SK-N-SH treated with all-trans-retinoic acid at 6 μM for 48 hours (cell line): ENCODE results near the gene PAIP2.

Source experiments
- ATAC-seq: fragments of 200-7000 bp; cut with Tn5 transposase; 3 replicates; pipeline ENCODE4 v1.9.1; 2020; ENCODE audit warnings: mild to moderate bottlenecking, moderate library complexity
- ARNTL ChIP-seq: fragments of 450-650 bp; formaldehyde crosslinking; IDR thresholded peaks from 2 replicates; pipeline ENCODE4 v1.5.0; 2020; ENCODE audit warnings: low read depth, mild to moderate bottlenecking, moderate library complexity, borderline replicate concordance
- BACH2 ChIP-seq: fragments of 250-450 bp; sonication (Bioruptor Pico); IDR thresholded peaks from 2 replicates; pipeline ENCODE4 v1.9.0; 2021; ENCODE audit warnings: mild to moderate bottlenecking, borderline replicate concordance
- CSDC2 ChIP-seq: fragments of 250-450 bp; sonication (Bioruptor Pico); IDR thresholded peaks from 2 replicates; pipeline ENCODE4 v1.5.0; 2020; ENCODE audit warnings: mild to moderate bottlenecking, moderate library complexity
- ESRRG ChIP-seq: fragments of 250-450 bp; sonication (Bioruptor Pico); IDR thresholded peaks from 2 replicates; pipeline ENCODE4 v1.6.1; 2021; ENCODE audit warnings: mild to moderate bottlenecking
- ISL1 ChIP-seq: fragments of 250-450 bp; sonication (Bioruptor Pico); IDR thresholded peaks from 2 replicates; pipeline ENCODE4 v2.1.2; 2022; ENCODE audit warnings: mild to moderate bottlenecking, moderate library complexity
- OSR1 ChIP-seq: fragments of 250-450 bp; sonication (Bioruptor Pico); IDR thresholded peaks from 2 replicates; pipeline ENCODE4 v1.8.0; 2022; ENCODE audit warnings: moderate library complexity, mild to moderate bottlenecking, inconsistent platforms
- PPARA ChIP-seq: fragments of 250-450 bp; sonication (Bioruptor Pico); IDR thresholded peaks from 2 replicates; pipeline ENCODE4 v1.5.0; 2020; ENCODE audit warnings: mild to moderate bottlenecking, borderline replicate concordance
- RARB ChIP-seq: fragments of 250-450 bp; sonication (Bioruptor Pico); IDR thresholded peaks from 2 replicates; pipeline ENCODE4 v1.8.0; 2021; ENCODE audit warnings: mild to moderate bottlenecking, moderate library complexity
- SNAI2 ChIP-seq: fragments of 250-450 bp; sonication (Bioruptor Pico); IDR thresholded peaks from 2 replicates; pipeline ENCODE4 v1.5.0; 2020; ENCODE audit warnings: mild to moderate bottlenecking, moderate library complexity
- TCF4 ChIP-seq: fragments of 250-450 bp; sonication (Bioruptor Pico); IDR thresholded peaks from 2 replicates; pipeline ENCODE4 v1.8.0; 2021; ENCODE audit warnings: mild to moderate bottlenecking, moderate library complexity, borderline replicate concordance
- TOX ChIP-seq: fragments of 250-450 bp; sonication (Bioruptor Pico); IDR thresholded peaks from 2 replicates; pipeline ENCODE4 v1.8.0; 2021; ENCODE audit warnings: mild to moderate bottlenecking, moderate library complexity, borderline replicate concordance
- ZC3H10 ChIP-seq: fragments of 250-450 bp; sonication (Bioruptor Pico); IDR thresholded peaks from 2 replicates; pipeline ENCODE4 v1.5.1; 2021; ENCODE audit warnings: mild to moderate bottlenecking, moderate library complexity
- ZFP3 ChIP-seq: fragments of 250-450 bp; sonication (Bioruptor Pico); IDR thresholded peaks from 2 replicates; pipeline ENCODE4 v1.5.0; 2020; ENCODE audit warnings: mild to moderate bottlenecking, moderate library complexity
- ZNF70 ChIP-seq: fragments of 450-650 bp; formaldehyde crosslinking; IDR thresholded peaks from 2 replicates; pipeline ENCODE4 v1.5.0; 2020; ENCODE audit warnings: mild to moderate bottlenecking, moderate library complexity
- TF ChIP-seq, protein P1 (sequence below): fragments of 250-450 bp; sonication (Bioruptor Pico); IDR thresholded peaks from 2 replicates; pipeline ENCODE4 v1.8.0; 2021; ENCODE audit warnings: low read depth, mild to moderate bottlenecking, moderate library complexity, borderline replicate concordance
- TF ChIP-seq, protein P2 (sequence below): fragments of 250-450 bp; sonication (Bioruptor Pico); IDR thresholded peaks from 2 replicates; pipeline ENCODE4 v1.5.0; 2020; ENCODE audit warnings: mild to moderate bottlenecking, moderate library complexity
- TF ChIP-seq, protein P3 (sequence below): fragments of 250-450 bp; sonication (Bioruptor Pico); IDR thresholded peaks from 2 replicates; pipeline ENCODE4 v1.8.0; 2020; ENCODE audit warnings: mild to moderate bottlenecking, moderate library complexity, borderline replicate concordance
- TF ChIP-seq, protein P4 (sequence below): fragments of 250-450 bp; sonication (Bioruptor Pico); IDR thresholded peaks from 2 replicates; pipeline ENCODE4 v1.5.1; 2020; ENCODE audit warnings: low read depth, mild to moderate bottlenecking, moderate library complexity

PAIP2 gene

DNA sequence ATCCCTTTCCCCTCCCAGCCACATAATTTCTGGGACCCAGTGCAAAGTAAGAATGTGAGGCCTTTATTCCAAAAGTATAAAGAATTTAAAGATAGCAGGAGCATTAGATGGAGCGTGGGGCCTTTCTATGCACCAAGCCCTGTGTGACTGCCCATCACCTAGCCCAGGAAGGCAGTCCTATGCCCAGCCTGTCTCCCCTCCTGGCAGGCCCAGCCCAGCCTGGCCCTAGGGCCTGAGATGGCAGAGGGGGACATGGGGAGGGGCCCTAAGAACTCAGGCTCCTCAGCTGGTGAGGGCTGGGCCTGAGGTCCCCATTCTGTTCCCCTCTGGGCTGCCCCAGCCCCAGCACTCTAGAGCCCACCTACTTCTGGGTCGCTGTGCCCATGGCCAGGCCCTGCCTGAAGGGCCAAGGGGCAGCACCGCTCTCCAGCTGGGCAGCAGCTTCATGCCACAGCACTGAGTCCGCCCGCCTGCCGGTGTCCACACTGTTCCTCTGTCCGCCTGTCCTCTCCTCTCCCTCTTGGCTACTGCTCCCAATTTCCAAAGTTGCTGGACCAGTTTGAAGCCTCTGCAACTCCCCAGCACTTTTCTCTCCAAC lies 42.4 kb downstream of the PAIP2 start (continued):
- TF ChIP-seq, protein P1, sequence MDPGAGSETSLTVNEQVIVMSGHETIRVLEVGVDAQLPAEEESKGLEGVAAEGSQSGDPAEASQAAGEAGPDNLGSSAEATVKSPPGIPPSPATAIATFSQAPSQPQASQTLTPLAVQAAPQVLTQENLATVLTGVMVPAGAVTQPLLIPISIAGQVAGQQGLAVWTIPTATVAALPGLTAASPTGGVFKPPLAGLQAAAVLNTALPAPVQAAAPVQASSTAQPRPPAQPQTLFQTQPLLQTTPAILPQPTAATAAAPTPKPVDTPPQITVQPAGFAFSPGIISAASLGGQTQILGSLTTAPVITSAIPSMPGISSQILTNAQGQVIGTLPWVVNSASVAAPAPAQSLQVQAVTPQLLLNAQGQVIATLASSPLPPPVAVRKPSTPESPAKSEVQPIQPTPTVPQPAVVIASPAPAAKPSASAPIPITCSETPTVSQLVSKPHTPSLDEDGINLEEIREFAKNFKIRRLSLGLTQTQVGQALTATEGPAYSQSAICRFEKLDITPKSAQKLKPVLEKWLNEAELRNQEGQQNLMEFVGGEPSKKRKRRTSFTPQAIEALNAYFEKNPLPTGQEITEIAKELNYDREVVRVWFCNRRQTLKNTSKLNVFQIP (CRISPR knock-in tag), result no peak
- TF ChIP-seq ZFP3, result no peak
- no peak for TF ChIP-seq ZNF70
- no peak for TF ChIP-seq TOX (CRISPR knock-in tag)
- TF ChIP-seq, protein P2, sequence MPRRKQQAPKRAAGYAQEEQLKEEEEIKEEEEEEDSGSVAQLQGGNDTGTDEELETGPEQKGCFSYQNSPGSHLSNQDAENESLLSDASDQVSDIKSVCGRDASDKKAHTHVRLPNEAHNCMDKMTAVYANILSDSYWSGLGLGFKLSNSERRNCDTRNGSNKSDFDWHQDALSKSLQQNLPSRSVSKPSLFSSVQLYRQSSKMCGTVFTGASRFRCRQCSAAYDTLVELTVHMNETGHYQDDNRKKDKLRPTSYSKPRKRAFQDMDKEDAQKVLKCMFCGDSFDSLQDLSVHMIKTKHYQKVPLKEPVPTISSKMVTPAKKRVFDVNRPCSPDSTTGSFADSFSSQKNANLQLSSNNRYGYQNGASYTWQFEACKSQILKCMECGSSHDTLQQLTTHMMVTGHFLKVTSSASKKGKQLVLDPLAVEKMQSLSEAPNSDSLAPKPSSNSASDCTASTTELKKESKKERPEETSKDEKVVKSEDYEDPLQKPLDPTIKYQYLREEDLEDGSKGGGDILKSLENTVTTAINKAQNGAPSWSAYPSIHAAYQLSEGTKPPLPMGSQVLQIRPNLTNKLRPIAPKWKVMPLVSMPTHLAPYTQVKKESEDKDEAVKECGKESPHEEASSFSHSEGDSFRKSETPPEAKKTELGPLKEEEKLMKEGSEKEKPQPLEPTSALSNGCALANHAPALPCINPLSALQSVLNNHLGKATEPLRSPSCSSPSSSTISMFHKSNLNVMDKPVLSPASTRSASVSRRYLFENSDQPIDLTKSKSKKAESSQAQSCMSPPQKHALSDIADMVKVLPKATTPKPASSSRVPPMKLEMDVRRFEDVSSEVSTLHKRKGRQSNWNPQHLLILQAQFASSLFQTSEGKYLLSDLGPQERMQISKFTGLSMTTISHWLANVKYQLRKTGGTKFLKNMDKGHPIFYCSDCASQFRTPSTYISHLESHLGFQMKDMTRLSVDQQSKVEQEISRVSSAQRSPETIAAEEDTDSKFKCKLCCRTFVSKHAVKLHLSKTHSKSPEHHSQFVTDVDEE, result no peak
- TF ChIP-seq, protein P3, sequence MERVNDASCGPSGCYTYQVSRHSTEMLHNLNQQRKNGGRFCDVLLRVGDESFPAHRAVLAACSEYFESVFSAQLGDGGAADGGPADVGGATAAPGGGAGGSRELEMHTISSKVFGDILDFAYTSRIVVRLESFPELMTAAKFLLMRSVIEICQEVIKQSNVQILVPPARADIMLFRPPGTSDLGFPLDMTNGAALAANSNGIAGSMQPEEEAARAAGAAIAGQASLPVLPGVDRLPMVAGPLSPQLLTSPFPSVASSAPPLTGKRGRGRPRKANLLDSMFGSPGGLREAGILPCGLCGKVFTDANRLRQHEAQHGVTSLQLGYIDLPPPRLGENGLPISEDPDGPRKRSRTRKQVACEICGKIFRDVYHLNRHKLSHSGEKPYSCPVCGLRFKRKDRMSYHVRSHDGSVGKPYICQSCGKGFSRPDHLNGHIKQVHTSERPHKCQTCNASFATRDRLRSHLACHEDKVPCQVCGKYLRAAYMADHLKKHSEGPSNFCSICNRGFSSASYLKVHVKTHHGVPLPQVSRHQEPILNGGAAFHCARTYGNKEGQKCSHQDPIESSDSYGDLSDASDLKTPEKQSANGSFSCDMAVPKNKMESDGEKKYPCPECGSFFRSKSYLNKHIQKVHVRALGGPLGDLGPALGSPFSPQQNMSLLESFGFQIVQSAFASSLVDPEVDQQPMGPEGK (CRISPR knock-in tag), result no peak
- TF ChIP-seq ARNTL, result no peak

DNA sequence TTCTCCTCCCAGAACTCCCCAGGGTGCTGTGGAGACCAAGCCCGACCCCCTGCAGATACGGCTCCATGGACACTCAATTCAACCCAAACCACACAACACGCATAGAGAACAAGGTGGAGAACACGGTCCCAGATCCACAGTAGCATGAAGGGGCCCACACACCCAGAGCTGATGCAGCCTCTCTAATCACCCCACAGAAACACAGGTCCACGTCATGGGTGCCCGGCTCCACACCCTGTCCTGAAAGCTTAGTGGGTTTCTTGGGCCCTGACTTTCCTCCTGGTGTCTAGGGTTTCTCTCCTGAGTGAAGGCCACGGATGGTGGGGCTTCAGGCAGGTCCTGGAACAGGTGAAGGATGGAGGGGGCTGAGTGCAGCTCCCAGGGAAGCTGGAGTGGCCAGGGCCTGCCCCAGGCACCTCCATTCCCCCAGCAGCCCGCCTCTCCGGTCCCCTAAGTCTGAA lies 43.0 kb downstream of the PAIP2 start:
- ATAC-seq, result no peak
- TF ChIP-seq RARB (CRISPR knock-in tag) (no peak), TCF4 (CRISPR knock-in tag) (no peak), ZFP3 (no peak), ESRRG (no peak), SNAI2 (CRISPR knock-in tag) (no peak), CSDC2 (CRISPR knock-in tag) (no peak), ZC3H10 (CRISPR knock-in tag) (no peak), OSR1 (no peak)
- TF ChIP-seq, protein P3 (CRISPR knock-in tag), result no peak
- TF ChIP-seq, protein P4, sequence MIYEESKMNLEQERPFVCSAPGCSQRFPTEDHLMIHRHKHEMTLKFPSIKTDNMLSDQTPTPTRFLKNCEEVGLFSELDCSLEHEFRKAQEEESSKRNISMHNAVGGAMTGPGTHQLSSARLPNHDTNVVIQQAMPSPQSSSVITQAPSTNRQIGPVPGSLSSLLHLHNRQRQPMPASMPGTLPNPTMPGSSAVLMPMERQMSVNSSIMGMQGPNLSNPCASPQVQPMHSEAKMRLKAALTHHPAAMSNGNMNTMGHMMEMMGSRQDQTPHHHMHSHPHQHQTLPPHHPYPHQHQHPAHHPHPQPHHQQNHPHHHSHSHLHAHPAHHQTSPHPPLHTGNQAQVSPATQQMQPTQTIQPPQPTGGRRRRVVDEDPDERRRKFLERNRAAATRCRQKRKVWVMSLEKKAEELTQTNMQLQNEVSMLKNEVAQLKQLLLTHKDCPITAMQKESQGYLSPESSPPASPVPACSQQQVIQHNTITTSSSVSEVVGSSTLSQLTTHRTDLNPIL (CRISPR knock-in tag), result no peak

DNA sequence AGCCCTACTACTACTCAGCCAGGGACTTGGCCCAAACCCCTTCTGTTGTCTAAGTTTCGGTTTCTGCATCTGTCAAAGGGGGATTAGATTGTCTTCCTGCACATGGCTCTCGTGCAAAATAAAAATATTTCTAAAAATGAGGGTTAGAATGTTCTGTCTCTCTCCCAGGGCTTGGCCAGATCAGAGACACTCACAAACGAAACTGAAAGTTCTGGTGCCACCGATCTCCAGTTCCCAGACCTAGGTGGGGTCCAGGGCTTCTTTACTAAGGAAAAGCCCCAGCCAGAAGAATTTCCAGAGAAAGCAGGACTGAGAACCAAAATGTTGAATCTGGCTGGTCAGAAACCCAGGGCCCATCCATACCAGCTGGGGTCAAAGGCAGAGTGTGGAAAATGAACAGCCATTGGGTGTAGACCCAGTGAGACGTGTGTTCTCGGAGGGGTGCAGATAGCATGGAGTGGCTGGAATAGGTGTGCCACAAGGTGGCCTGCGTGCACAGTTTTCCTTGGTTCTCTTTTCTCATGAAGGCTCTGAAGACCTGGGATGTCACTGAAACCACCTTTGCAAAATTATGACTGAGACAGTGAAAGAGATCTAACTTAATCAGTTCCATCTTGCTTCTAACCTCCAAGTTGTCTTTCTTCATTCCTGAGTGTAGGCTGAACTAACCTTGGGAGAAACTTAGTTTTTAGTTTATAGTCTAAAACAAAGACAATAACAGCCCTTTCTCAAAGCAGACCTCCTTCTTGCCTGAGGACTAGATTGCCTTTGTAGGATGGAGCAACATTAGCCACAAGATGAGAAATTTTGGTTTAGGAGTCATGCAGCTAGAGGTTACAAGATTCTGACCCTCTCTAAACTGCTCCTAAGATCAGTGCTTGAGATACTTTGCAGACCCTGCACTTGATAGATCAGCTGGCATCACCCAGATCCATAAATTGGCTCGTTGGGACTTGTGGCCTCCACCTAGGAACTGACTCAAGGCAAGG lies 43.7 kb downstream of the PAIP2 start:
- no peak for ATAC-seq
- TF ChIP-seq SNAI2 (CRISPR knock-in tag), result no peak
- no peak for TF ChIP-seq PPARA (CRISPR knock-in tag)
- no peak for TF ChIP-seq ISL1 (CRISPR knock-in tag)
- TF ChIP-seq, protein P2, result no peak
- TF ChIP-seq, protein P3 (CRISPR knock-in tag), result no peak
- TF ChIP-seq CSDC2 (CRISPR knock-in tag), result no peak
- no peak for TF ChIP-seq TOX (CRISPR knock-in tag)
- TF ChIP-seq, protein P1 (CRISPR knock-in tag), result no peak
- TF ChIP-seq ZFP3, result no peak
- TF ChIP-seq BACH2, result no peak
- TF ChIP-seq ZNF70, result no peak
- no peak for TF ChIP-seq RARB (CRISPR knock-in tag)
